HCT116 (cell line): ENCODE results near the gene GREB1L.

Source experiments
- CEBPB ChIP-seq: IDR thresholded peaks from 2 replicates; pipeline ENCODE4 v1.6.1; 2012; ENCODE audit warnings: low read depth
- CTCF ChIP-seq, 3 experiments: fragments of 200-600 bp in 1 of 3; sonication (generic) in 1 of 3; IDR thresholded peaks in 2 of 3; conservative IDR thresholded peaks in 1 of 3; 2 replicates each; pipeline ENCODE4 v1.5.1; 2012 to 2017; ENCODE audit warnings: low read depth in 2 of 3, low read length in 2 of 3, antibody characterized with exemption in 1 of 3, borderline replicate concordance in 1 of 3, control low read depth in 1 of 3, mild to moderate bottlenecking in 1 of 3, mixed read lengths in 1 of 3, mixed run types in 1 of 3, moderate library complexity in 1 of 3; ENCODE audit not compliant: insufficient read depth in 1 of 3
- ELF1 ChIP-seq: IDR thresholded peaks from 2 replicates; pipeline ENCODE4 v1.6.1; 2012; ENCODE audit warnings: low read depth, borderline replicate concordance
- EZH2 ChIP-seq: fragments of 200-600 bp; sonication (generic); IDR thresholded peaks from 2 replicates; pipeline ENCODE4 v1.6.1; 2017; ENCODE audit warnings: antibody characterized with exemption, mixed run types
- EZH2phosphoT487 ChIP-seq: fragments of 200-600 bp; IDR thresholded peaks from 2 replicates; pipeline ENCODE4 v1.6.1; 2018; ENCODE audit warnings: antibody characterized with exemption, borderline replicate concordance
- MAX ChIP-seq: IDR thresholded peaks from 2 replicates; pipeline ENCODE4 v1.6.1; 2012
- POLR2A ChIP-seq: IDR thresholded peaks from 2 replicates; pipeline ENCODE4 v1.7.0; 2011; ENCODE audit warnings: borderline replicate concordance; ENCODE audit not compliant: insufficient read depth, insufficient read length; ENCODE audit errors: extremely low read depth
- POLR2AphosphoS5 ChIP-seq: IDR thresholded peaks from 2 replicates; pipeline ENCODE4 v1.6.1; 2011; ENCODE audit warnings: mild to moderate bottlenecking, low read depth, low read length, moderate library complexity
- REST ChIP-seq: IDR thresholded peaks from 2 replicates; pipeline ENCODE4 v1.6.1; 2012; ENCODE audit warnings: low read depth

GRCh38 chr18:21559195-21559594, 317.2 kb downstream of the GREB1L start:
- TF ChIP-seq CTCF (IDR thresholded peaks at IDR 0.05 in 2 of 3, conservative IDR thresholded peaks at IDR 0.05 in 1 of 3; ENCODE audit: borderline replicate concordance in 1 of 3, insufficient read depth in 1 of 3, low read depth in 2 of 3, low read length in 2 of 3) (no peak), EZH2 (no peak), POLR2A (no peak), POLR2AphosphoS5 (no peak), EZH2phosphoT487 (no peak), CEBPB (no peak), MAX (no peak), REST (no peak), ELF1 (no peak)
